ENCODE measurements around the gene FAM98B. TPM values are rescaled to one million over a fixed set of nuclear protein-coding genes. Genes with fewer than 3 reads are reported as not detected.

FAM98B gene
- polyA plus RNA-seq, 1 of the 3 experiments (the other 2 are of a cell fraction) = 5.7 TPM

- peak; percentile 9 for DNase-seq
- Histone ChIP-seq H3K27ac (ENCODE audit: low read depth in 2 of 2, low read length in 1 of 2) (no peak overlapping the region), H3F3A (replicated peaks; ENCODE audit: insufficient read depth) (no peaks in the 10 kb centered on the region), H3K4me3 (ENCODE audit: low read depth in 2 of 2, low read length in 1 of 2) (no peak overlapping the region), H3K4me1 (ENCODE audit: control insufficient read depth in 1 of 2, insufficient read depth in 2 of 2, low read depth in 1 of 2, low read length in 1 of 2) (no peaks in the 10 kb centered on the region), H3K27me3 (ENCODE audit: insufficient read depth) (no peaks in the 10 kb centered on the region), H3K79me2 (ENCODE audit: insufficient read depth) (no peaks in the 10 kb centered on the region; the same call in 1 of the 2 replicates), H3K36me3 (replicated peaks in 1 of 2; ENCODE audit: control insufficient read depth in 1 of 2, insufficient read depth in 2 of 2, low read length in 1 of 2) (no peaks in the 10 kb centered on the region), H3K9me3 (no peaks in the 10 kb centered on the region), H2AFZ (ENCODE audit: low read depth) (no peak overlapping the region), H4K20me1 (ENCODE audit: insufficient read depth) (no peaks in the 10 kb centered on the region), H3K4me2 (no peak overlapping the region), H3K9ac (no peak overlapping the region), H3K9me2 (no peaks in the 10 kb centered on the region)
- TF ChIP-seq FOSL2 (IDR thresholded peaks at IDR 0.05; ENCODE audit: borderline replicate concordance, low read depth) = no peak
- TF ChIP-seq TEAD4 (IDR thresholded peaks at IDR 0.05; ENCODE audit: borderline replicate concordance, insufficient read depth) = no peak
- peak; percentile 46; the same call in 1 of the 2 replicates for TF ChIP-seq RAD21 (IDR thresholded peaks at IDR 0.05; ENCODE audit: low read length)
- CTCF ChIA-PET = interaction anchor here (1.0 to 3.7 kb wide), 9 partner anchors 9 to 174 kb away, joined by 3 to 16 read pairs (median 6); partner anchors contain the start of gene RASGRP1
- WGBS (ENCODE audit: low lambda C conversion rate) = 53% methylated on average over 5 of the region's 5 CpGs
- POLR2A ChIA-PET = no interaction called here
These were observed 67.4 kb downstream of the FAM98B start for GRCh38 chr15:38521316-38521715.

- H3K4me2 ChIP-seq = no peak overlapping the region
- peaks cover 3% of the 10 kb centered on the region for H3F3A ChIP-seq (replicated peaks; ENCODE audit: insufficient read depth)
- no peaks in the 10 kb centered on the region for H4K20me1 ChIP-seq (ENCODE audit: insufficient read depth)
- no peaks in the 10 kb centered on the region for H3K27me3 ChIP-seq (ENCODE audit: insufficient read depth)
- H3K9me3 ChIP-seq = no peaks in the 10 kb centered on the region
- no peak for DNase-seq
- H3K4me3 ChIP-seq (ENCODE audit: low read depth in 2 of 2, low read length in 1 of 2) = no peak overlapping the region
- 71% methylated on average over 4 of the region's 4 CpGs for WGBS (ENCODE audit: low lambda C conversion rate)
- no peak overlapping the region for H3K9ac ChIP-seq
- ChIA-PET CTCF (interaction anchor here (2.6 to 3.7 kb wide), 3 partner anchors 41 to 161 kb away, joined by 12 to 16 read pairs (median 15); partner anchors contain the start of gene RASGRP1), POLR2A (no interaction called here)
- no peak overlapping the region for H2AFZ ChIP-seq (ENCODE audit: low read depth)
- peaks cover 0 to 1% of the 10 kb centered on the region in 2 experiments; a peak in 1 of 4 replicates for H3K4me1 ChIP-seq (ENCODE audit: control insufficient read depth in 1 of 2, insufficient read depth in 2 of 2, low read depth in 1 of 2, low read length in 1 of 2)
- H3K36me3 ChIP-seq (replicated peaks in 1 of 2; ENCODE audit: control insufficient read depth in 1 of 2, insufficient read depth in 2 of 2, low read length in 1 of 2) = no peaks in the 10 kb centered on the region
- H3K79me2 ChIP-seq (ENCODE audit: insufficient read depth) = no peaks in the 10 kb centered on the region; the same call in 1 of the 2 replicates
- no peak overlapping the region for H3K27ac ChIP-seq (ENCODE audit: low read depth in 2 of 2, low read length in 1 of 2)
- no peaks in the 10 kb centered on the region for H3K9me2 ChIP-seq
- TF ChIP-seq REST (IDR thresholded peaks at IDR 0.05; ENCODE audit: low read depth, low read length) (no peak), CTCF (IDR thresholded peaks at IDR 0.05) (no peak), EP300 (IDR thresholded peaks at IDR 0.05; ENCODE audit: borderline replicate concordance in 1 of 2, low read depth in 1 of 2, low read length in 1 of 2) (no peak), RXRA (IDR thresholded peaks at IDR 0.05; ENCODE audit: borderline replicate concordance, low read depth) (no peak), RAD21 (IDR thresholded peaks at IDR 0.05; ENCODE audit: low read length) (no peak), NFIC (IDR thresholded peaks at IDR 0.05; ENCODE audit: borderline replicate concordance) (no peak), TAF1 (IDR thresholded peaks at IDR 0.05; ENCODE audit: borderline replicate concordance, low read depth, low read length) (no peak)
These were observed 69.0 kb downstream of the FAM98B start for GRCh38 chr15:38522922-38523321.

Measured in SK-N-SH (cell line).